Measurements from ENCODE around the gene CNTN2. TPM values are rescaled to one million over a fixed set of nuclear protein-coding genes. Genes with fewer than 3 reads are reported as not detected.

The CNTN2 gene
- total RNA-seq, 1 experiment from 2014 or later: 1.2 TPM

- DNase-seq (ENCODE audit: low spot score) (no peak), ATAC-seq (no peak)
- POLR2A ChIA-PET: no interaction called here
- no peaks in the 10 kb centered on the region for H3K9me3 Mint-ChIP-seq
- peaks cover 50% of the 10 kb centered on the region for H3K36me3 Mint-ChIP-seq
- TF ChIP-seq CREM (CRISPR knock-in tag; IDR thresholded peaks at IDR 0.05) (no peak), PRRX2 (CRISPR knock-in tag; IDR thresholded peaks at IDR 0.05) (no peak), TEAD4 (CRISPR knock-in tag; IDR thresholded peaks at IDR 0.05) (no peak), ETV6 (CRISPR knock-in tag; IDR thresholded peaks at IDR 0.05) (no peak), GRHL2 (CRISPR knock-in tag; IDR thresholded peaks at IDR 0.05; ENCODE audit: insufficient replicate concordance, severe bottlenecking) (no peak)
- TF ChIP-seq, protein P1, sequence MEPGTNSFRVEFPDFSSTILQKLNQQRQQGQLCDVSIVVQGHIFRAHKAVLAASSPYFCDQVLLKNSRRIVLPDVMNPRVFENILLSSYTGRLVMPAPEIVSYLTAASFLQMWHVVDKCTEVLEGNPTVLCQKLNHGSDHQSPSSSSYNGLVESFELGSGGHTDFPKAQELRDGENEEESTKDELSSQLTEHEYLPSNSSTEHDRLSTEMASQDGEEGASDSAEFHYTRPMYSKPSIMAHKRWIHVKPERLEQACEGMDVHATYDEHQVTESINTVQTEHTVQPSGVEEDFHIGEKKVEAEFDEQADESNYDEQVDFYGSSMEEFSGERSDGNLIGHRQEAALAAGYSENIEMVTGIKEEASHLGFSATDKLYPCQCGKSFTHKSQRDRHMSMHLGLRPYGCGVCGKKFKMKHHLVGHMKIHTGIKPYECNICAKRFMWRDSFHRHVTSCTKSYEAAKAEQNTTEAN (CRISPR knock-in tag; IDR thresholded peaks at IDR 0.05): no peak
- H3K4me3 Mint-ChIP-seq: no peak overlapping the region
- CTCF ChIA-PET: interaction anchor here (1.1 to 1.5 kb wide), 2 partner anchors 165 to 182 kb away, joined by 3 to 6 read pairs; no protein-coding TSS in a partner anchor
- H3K27ac Mint-ChIP-seq: no peak overlapping the region
- no peaks in the 10 kb centered on the region for H3K27me3 Mint-ChIP-seq (ENCODE audit: low read depth)
- no peaks in the 10 kb centered on the region for H3K4me1 Mint-ChIP-seq
These were observed 48.2 kb downstream of the CNTN2 start for GRCh38 chr1:205091043-205091740.

DNA sequence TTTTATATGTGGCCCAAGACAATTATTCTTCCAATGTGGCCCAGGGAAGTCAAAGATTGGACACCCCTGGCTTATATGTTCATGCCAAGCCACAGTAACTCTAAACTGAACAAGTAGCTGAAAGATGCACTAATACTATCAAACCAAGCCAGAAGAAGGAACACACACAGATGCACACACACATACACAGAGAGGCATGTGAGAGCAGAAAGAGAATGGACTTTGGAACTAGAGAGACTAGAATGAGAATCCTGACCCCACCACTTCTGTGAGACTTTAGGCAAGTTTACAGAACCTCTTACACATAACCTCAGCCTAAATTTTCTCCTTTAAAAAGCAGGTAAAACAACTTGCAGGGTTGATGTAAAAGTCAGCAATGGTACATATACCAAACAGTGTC is 52.4 kb downstream of the CNTN2 start:
- Mint-ChIP-seq H3K4me1 (no peaks in the 10 kb centered on the region), H3K27ac (no peak overlapping the region), H3K4me3 (no peak overlapping the region), H3K9me3 (no peaks in the 10 kb centered on the region), H3K36me3 (peaks cover 73% of the 10 kb centered on the region), H3K27me3 (ENCODE audit: low read depth) (no peaks in the 10 kb centered on the region)
- CTCF ChIA-PET: interaction anchor here (1.6 kb wide), 1 partner anchor 161 kb away, joined by 4 read pairs; no protein-coding TSS in a partner anchor
- POLR2A ChIA-PET: no interaction called here
- TF ChIP-seq TEAD4 (CRISPR knock-in tag; IDR thresholded peaks at IDR 0.05): no peak
- TF ChIP-seq ZNF121 (CRISPR knock-in tag; IDR thresholded peaks at IDR 0.05): no peak
- TF ChIP-seq, protein P1 (CRISPR knock-in tag; IDR thresholded peaks at IDR 0.05): no peak
- TF ChIP-seq TCF7 (CRISPR knock-in tag; IDR thresholded peaks at IDR 0.05; ENCODE audit: low read depth): no peak
- TF ChIP-seq KAT7 (CRISPR knock-in tag; IDR thresholded peaks at IDR 0.05; ENCODE audit: borderline replicate concordance): no peak
- TF ChIP-seq ZNF138 (CRISPR knock-in tag; conservative IDR thresholded peaks at IDR 0.05): no peak
- no peak for TF ChIP-seq STAT6 (CRISPR knock-in tag; conservative IDR thresholded peaks at IDR 0.05; ENCODE audit: low read depth)
- no peak for TF ChIP-seq RELA (CRISPR knock-in tag; IDR thresholded peaks at IDR 0.05; ENCODE audit: borderline replicate concordance)
- TF ChIP-seq, protein P2, sequence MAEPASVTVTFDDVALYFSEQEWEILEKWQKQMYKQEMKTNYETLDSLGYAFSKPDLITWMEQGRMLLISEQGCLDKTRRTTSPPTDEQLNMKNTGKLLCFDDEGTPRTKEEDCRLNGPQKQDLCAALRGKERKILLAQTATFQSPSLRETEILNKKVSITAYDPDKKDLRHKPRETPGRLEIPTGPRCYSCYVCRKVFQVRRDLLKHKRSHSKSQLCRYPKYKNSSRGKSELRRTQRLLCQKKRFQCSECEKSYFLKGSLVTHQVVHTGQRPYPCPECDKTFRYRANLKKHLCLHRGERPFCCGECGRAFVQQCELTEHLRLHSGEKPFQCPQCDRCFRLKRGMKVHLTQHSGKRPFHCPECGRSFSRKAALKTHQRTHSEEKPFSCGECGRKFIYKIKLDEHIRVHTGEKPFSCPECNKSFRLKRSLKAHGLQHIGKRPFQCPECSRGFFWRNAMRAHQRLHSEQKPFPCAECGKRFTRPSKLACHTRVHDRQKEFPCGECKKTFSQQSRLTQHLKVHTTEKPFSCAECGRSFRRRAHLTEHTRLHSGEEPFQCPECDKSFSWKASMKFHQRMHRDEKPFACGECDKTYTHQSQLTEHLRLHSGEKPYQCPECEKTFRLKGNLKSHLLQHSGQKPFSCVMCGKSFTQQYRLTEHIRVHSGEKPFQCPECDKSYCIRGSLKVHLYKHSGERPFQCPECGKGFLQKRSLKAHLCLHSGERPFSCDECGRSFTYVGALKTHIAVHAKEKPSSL (CRISPR knock-in tag; conservative IDR thresholded peaks at IDR 0.05): no peak
- no peak for TF ChIP-seq ZNF416 (CRISPR knock-in tag; IDR thresholded peaks at IDR 0.05)
- DNase-seq (ENCODE audit: low spot score) (no peak), ATAC-seq (no peak)

- no peak overlapping the region for H3K4me3 Mint-ChIP-seq
- no peak overlapping the region for H3K27ac Mint-ChIP-seq
- ChIA-PET CTCF (no interaction called here), POLR2A (no interaction called here)
- peaks cover 82% of the 10 kb centered on the region for H3K36me3 Mint-ChIP-seq
- ATAC-seq (no peak), DNase-seq (ENCODE audit: low spot score) (no peak)
- H3K4me1 Mint-ChIP-seq: no peaks in the 10 kb centered on the region
- no peaks in the 10 kb centered on the region for H3K9me3 Mint-ChIP-seq
- no peaks in the 10 kb centered on the region for H3K27me3 Mint-ChIP-seq (ENCODE audit: low read depth)
- TF ChIP-seq ZNF396 (CRISPR knock-in tag; IDR thresholded peaks at IDR 0.05; ENCODE audit: borderline replicate concordance) (no peak), OVOL2 (CRISPR knock-in tag; IDR thresholded peaks at IDR 0.05; ENCODE audit: borderline replicate concordance) (no peak), ESRRA (CRISPR knock-in tag; IDR thresholded peaks at IDR 0.05; ENCODE audit: borderline replicate concordance) (no peak), RELA (CRISPR knock-in tag; IDR thresholded peaks at IDR 0.05; ENCODE audit: borderline replicate concordance) (no peak), TEAD1 (CRISPR knock-in tag; IDR thresholded peaks at IDR 0.05) (no peak), SP1 (CRISPR knock-in tag; conservative IDR thresholded peaks at IDR 0.05) (no peak), ETV6 (CRISPR knock-in tag; IDR thresholded peaks at IDR 0.05) (no peak), CREM (CRISPR knock-in tag; IDR thresholded peaks at IDR 0.05) (no peak), CDX4 (CRISPR knock-in tag; IDR thresholded peaks at IDR 0.05; ENCODE audit: borderline replicate concordance) (no peak), FOXJ3 (CRISPR knock-in tag; IDR thresholded peaks at IDR 0.05; ENCODE audit: borderline replicate concordance) (no peak), MAX (CRISPR knock-in tag; IDR thresholded peaks at IDR 0.05) (no peak), NFATC4 (CRISPR knock-in tag; IDR thresholded peaks at IDR 0.05) (no peak)
These were observed 55.2 kb downstream of the CNTN2 start for GRCh38 chr1:205098242-205098641.
